NCI-H187 (cell line): ENCODE data around the gene TGFBR2.

Source experiments
- DNase-seq, 2 experiments: peaks; one replicate each; lab custom pipeline; 2025; lab: John Stamatoyannopoulos, UW

Gene TGFBR2

GRCh38 chr3:30637310-30638219, 31.2 kb downstream of the TGFBR2 start:
- no peak for DNase-seq

GRCh38 chr3:30638685-30639412, 32.4 kb downstream of the TGFBR2 start:
- no peak for DNase-seq

GRCh38 chr3:30639937-30640336, 33.5 kb downstream of the TGFBR2 start:
- no peak for DNase-seq

GRCh38 chr3:30640851-30641250, 34.5 kb downstream of the TGFBR2 start:
- DNase-seq = no peak

- DNase-seq = no peak
These were observed 35.2 kb downstream of the TGFBR2 start for GRCh38 chr3:30641416-30642251.

- no peak for DNase-seq
These were observed 36.5 kb downstream of the TGFBR2 start for GRCh38 chr3:30642849-30643361.

- DNase-seq = no peak
These were observed 37.5 kb downstream of the TGFBR2 start for GRCh38 chr3:30643763-30644462.

GRCh38 chr3:30644615-30645014, 38.2 kb downstream of the TGFBR2 start:
- no peak for DNase-seq

GRCh38 chr3:30645077-30645476, 38.7 kb downstream of the TGFBR2 start:
- no peak for DNase-seq

GRCh38 chr3:30646181-30646876, 39.9 kb downstream of the TGFBR2 start:
- DNase-seq = no peak

- DNase-seq = no peak
These were observed 40.8 kb downstream of the TGFBR2 start for GRCh38 chr3:30646961-30647752.

- no peak for DNase-seq
These were observed 42.4 kb downstream of the TGFBR2 start for GRCh38 chr3:30648670-30649357.

GRCh38 chr3:30649572-30650318, 43.3 kb downstream of the TGFBR2 start:
- DNase-seq = no peak

GRCh38 chr3:30650348-30650995, 44.1 kb downstream of the TGFBR2 start:
- no peak for DNase-seq

GRCh38 chr3:30654269-30654668, 47.9 kb downstream of the TGFBR2 start:
- no peak for DNase-seq

- DNase-seq = no peak
These were observed 48.9 kb downstream of the TGFBR2 start for GRCh38 chr3:30655187-30655812.

GRCh38 chr3:30656624-30657141, 50.3 kb downstream of the TGFBR2 start:
- DNase-seq = no peak
